ENCODE data around the gene PPP6R2. TPM values are rescaled to one million over a fixed set of nuclear protein-coding genes. Genes with fewer than 3 reads are reported as not detected.

Gene PPP6R2
- total RNA-seq, 2 donors from 2014 or later = 62.1 to 63.7 TPM

DNA sequence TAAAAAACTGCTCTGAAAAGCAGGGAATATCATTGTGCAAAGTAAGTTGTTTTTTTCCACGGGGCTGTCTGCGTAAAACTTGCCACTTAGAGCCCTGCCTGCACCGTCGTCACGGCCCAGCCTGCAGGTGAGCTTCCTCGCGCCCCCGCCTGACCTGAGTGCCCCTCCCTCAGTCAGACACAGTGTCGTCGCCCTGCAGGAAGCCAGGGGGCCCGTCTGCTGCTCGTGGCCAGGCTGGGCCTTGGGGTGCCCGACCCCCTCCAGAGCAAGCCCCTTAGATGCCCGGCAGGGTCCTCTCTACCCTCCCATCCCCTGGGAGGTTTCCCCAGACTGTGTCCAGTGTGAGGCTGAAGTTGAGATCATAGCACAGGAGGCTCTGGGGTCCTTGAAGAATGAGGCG lies 100.1 kb downstream of the PPP6R2 start:
- H3K27me3 Mint-ChIP-seq = no peaks in the 10 kb centered on the region
- no peak overlapping the region for H3K27ac Mint-ChIP-seq
- H3K9me3 ChIP-seq (ENCODE audit: control insufficient read depth, low read length, poor library complexity, severe bottlenecking) = no peaks in the 10 kb centered on the region
- peak; percentile 9 for ATAC-seq
- no peak overlapping the region for H3K4me3 Mint-ChIP-seq
- peaks cover 2% of the 10 kb centered on the region for H3K36me3 Mint-ChIP-seq (ENCODE audit: low read depth)
- H3K4me1 Mint-ChIP-seq = peaks cover 15% of the 10 kb centered on the region
- DNase-seq = no peak

DNA sequence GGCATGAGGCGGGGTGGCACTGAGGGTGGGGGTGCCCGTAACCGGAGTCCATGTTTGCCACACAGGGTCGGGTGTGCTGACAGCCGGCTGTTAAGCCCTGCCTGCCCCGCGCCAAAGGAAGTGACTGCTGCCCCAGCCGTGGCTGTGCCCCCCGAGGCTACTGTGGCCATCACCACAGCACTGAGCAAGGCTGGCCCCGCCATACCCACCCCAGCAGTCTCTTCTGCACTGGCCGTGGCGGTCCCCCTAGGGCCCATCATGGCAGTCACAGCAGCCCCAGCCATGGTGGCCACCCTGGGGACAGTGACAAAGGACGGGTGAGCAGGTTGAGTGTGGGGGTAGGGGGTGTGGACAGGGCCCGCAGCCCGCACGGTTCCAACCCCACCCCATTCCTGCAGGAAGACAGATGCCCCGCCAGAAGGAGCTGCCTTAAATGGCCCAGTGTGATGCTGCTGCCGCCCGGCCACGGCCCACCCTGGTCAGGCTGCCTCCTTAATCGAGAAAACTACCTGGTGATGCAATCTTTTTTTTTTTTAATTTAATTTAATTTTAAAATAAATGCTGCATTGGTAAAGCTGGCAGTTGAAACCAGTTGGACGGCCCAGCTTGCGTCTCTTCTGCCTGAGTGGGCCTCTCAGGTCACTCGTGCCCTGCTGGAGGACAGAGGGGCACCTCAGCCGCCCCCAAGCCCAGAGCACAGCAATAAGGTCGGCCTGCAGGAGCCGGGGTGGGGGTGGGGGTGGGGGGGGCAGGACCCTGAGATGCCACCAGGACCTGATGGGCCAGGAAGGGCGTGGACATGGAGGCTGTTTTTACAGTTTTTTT lies 100.9 kb downstream of the PPP6R2 start:
- peaks cover 6% of the 10 kb centered on the region for H3K36me3 Mint-ChIP-seq (ENCODE audit: low read depth)
- DNase-seq (no peak), ATAC-seq (peak; percentile 7)
- H3K9me3 ChIP-seq (ENCODE audit: control insufficient read depth, low read length, poor library complexity, severe bottlenecking) = no peaks in the 10 kb centered on the region
- no peak overlapping the region for H3K4me3 Mint-ChIP-seq
- H3K4me1 Mint-ChIP-seq = peaks cover 19% of the 10 kb centered on the region
- H3K27ac Mint-ChIP-seq = no peak overlapping the region
- H3K27me3 Mint-ChIP-seq = no peaks in the 10 kb centered on the region

DNA sequence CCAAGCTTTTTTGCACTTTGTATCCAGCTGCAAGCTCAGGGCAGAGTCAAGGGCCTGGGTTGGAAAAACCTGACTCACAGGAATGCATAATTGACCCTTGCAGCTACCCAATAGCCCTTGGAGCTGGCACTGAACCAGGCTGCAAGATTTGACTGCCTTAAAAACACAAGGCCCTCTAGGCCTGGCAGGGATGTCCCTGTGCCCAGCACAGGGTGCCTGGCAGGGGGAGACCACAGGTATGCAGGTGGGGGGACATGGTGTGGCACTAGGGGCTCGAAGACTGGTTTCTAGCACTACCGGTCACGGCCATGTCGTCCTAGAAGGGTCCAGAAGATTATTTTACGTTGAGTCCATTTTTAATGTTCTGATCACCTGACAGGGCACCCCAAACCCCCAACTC lies 101.5 kb downstream of the PPP6R2 start:
- no peak for ATAC-seq
- H3K4me1 Mint-ChIP-seq = peaks cover 22% of the 10 kb centered on the region
- H3K27me3 Mint-ChIP-seq = no peaks in the 10 kb centered on the region
- H3K36me3 Mint-ChIP-seq (ENCODE audit: low read depth) = peaks cover 10% of the 10 kb centered on the region
- H3K27ac Mint-ChIP-seq = peak overlapping the region; percentile 71
- no peak for DNase-seq
- H3K4me3 Mint-ChIP-seq = no peak overlapping the region
- no peaks in the 10 kb centered on the region for H3K9me3 ChIP-seq (ENCODE audit: control insufficient read depth, low read length, poor library complexity, severe bottlenecking)

DNA sequence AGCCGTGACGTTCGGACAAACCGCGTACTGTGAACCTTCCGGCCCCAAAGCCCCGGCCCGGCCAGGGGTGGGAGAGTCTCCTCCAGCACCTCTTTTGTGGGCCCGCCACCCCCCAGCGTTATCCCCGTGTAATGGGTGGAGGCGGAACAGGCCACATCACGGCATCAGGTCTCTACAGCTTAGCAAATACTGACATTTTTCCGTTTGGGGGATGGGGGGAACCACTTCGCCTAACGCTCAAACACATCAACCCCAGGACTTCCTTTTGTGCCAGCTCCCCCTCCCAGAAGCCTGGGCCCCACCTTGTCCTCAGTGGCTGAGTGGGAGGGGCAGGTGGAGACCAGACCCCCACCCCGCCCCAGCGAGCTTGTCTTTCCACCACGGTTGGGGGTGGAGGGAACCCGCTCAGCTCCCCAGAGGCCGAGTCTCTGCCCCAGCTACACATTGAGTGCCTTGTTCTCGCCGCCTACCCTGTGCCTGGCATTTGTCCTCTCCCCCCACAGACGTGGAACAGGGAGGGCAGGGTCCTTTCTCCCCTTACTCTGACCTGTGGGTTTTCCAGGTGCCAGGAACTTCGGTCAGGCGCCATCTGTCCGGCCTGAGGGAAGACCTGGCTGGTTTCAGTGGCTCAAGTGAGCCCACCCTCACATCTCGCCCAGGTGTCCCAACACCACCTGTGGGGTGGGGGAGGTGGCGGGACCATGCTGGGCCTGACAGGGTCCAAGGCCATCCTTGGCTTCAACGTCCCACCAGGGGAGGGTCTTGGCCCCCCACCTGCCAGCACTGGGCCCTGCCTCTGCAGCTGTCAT lies 102.1 kb downstream of the PPP6R2 start:
- H3K27ac Mint-ChIP-seq = peak overlapping the region; percentile 71
- no peaks in the 10 kb centered on the region for H3K27me3 Mint-ChIP-seq
- peak; percentile 27 for ATAC-seq
- DNase-seq = no peak
- H3K4me1 Mint-ChIP-seq = peaks cover 25% of the 10 kb centered on the region
- peak overlapping the region; percentile 25 for H3K4me3 Mint-ChIP-seq
- H3K36me3 Mint-ChIP-seq (ENCODE audit: low read depth) = peaks cover 10% of the 10 kb centered on the region
- H3K9me3 ChIP-seq (ENCODE audit: control insufficient read depth, low read length, poor library complexity, severe bottlenecking) = no peaks in the 10 kb centered on the region

- peaks cover 10% of the 10 kb centered on the region for H3K36me3 Mint-ChIP-seq (ENCODE audit: low read depth)
- peaks cover 27% of the 10 kb centered on the region for H3K4me1 Mint-ChIP-seq
- no peak for DNase-seq
- ATAC-seq = no peak
- peak overlapping the region; percentile 71 for H3K27ac Mint-ChIP-seq
- no peaks in the 10 kb centered on the region for H3K27me3 Mint-ChIP-seq
- H3K9me3 ChIP-seq (ENCODE audit: control insufficient read depth, low read length, poor library complexity, severe bottlenecking) = no peaks in the 10 kb centered on the region
- H3K4me3 Mint-ChIP-seq = no peak overlapping the region
Measured at GRCh38 chr22:50445880-50446707, 103.0 kb downstream of the PPP6R2 start.

DNA sequence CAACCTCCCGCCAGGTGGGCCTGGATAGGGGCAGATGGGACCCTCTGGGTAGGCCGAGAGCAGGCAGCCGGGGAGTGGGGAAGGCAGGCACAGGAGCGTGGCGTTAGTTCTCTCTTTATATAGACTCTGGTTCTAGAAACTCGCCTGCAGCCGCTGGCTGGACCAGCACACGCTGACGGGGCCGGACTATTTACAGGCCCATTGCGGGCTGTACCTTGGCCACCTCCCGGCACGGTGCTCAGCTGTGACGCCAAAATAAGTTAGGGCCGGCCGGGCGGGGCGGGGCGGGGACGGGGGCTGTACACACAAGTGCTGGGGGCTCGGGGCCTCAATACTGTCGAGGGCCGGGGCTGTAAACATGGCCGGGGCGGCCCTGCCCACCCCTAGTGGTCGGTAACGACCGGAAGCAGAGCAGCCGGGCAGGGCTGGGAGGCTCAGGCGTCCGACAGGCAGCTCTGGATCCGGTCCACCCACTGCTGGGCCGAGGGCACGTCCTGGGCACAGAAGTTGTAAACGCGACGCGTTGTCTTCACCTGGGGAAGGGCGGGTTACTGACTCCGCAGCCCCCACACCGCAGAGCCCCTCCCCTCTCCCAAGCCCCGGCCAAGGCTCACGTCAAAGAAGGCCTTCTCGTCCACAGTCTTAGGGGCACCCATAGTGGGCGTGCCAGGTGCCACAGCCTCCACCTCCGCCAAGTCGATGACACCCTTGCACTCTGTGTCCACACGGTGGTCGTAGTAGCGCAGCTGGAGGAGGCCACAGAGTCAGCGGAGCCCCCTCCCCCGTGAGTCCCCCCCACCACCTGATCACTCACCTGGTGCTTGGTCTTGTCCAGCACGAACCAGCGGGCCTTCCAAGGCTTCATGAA lies 103.8 kb downstream of the PPP6R2 start:
- no peak for DNase-seq
- H3K4me3 Mint-ChIP-seq = no peak overlapping the region
- no peak overlapping the region for H3K27ac Mint-ChIP-seq

DNA sequence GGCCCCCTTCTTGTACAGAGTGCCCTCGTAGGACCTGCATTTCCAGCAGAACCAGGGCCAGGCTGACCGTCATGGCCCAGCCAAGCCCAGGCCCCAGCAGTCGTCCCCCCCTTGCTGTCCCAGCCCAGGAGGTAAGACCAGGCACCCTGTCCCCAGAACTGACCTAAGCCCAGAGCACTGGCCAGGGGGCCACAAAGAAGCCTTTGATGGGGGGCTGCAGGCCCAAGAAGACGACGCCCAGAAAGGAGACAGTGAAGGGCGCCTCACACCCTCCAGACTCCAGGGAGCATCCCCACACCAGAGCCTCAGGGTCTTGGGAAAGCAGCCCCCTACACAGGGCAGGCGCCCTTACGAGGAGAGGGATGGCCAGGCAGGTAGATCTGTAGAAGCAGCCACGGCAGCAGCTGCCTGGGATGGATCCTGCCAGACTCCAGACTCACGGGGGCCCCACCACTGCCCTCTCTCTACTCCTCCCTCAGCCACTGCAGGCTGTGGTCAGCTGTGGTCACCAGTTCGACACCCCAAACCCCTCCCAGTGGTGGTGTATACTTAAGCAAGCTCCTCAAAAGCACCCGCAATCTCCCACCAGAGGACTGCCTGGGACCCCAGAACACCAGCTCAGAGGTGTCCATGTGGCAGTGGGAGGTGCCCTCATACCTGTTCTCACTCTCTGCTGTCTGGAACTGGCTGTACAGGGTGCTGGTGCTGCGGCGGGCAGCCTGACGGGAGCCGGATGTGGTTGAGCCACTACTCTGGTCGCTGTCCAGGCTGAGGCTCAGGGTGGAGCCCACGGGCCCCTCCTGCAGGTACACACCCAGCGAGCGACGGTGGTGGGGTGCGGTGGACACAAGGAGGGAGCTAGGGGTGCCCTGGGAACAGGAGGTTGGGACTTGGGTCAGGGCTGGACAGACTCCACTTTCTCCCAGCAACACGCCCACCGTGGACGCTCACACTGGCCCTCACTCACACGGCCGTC lies 104.7 kb downstream of the PPP6R2 start:
- DNase-seq (no peak), ATAC-seq (no peak)
- H3K27me3 Mint-ChIP-seq = no peaks in the 10 kb centered on the region
- peak overlapping the region; percentile 92 for H3K27ac Mint-ChIP-seq
- no peaks in the 10 kb centered on the region for H3K9me3 ChIP-seq (ENCODE audit: control insufficient read depth, low read length, poor library complexity, severe bottlenecking)
- H3K4me3 Mint-ChIP-seq = peak overlapping the region; percentile 33
- H3K4me1 Mint-ChIP-seq = peaks cover 30% of the 10 kb centered on the region
- H3K36me3 Mint-ChIP-seq (ENCODE audit: low read depth) = peaks cover 10% of the 10 kb centered on the region

More for the DNA sequence above, 103.8 kb downstream of the PPP6R2 start:
- peaks cover 10% of the 10 kb centered on the region for H3K36me3 Mint-ChIP-seq (ENCODE audit: low read depth)
- ATAC-seq = no peak
- H3K9me3 ChIP-seq (ENCODE audit: control insufficient read depth, low read length, poor library complexity, severe bottlenecking) = no peaks in the 10 kb centered on the region
- H3K4me1 Mint-ChIP-seq = peaks cover 30% of the 10 kb centered on the region
- no peaks in the 10 kb centered on the region for H3K27me3 Mint-ChIP-seq

GRCh38 chr22:50452649-50453048 lies 109.5 kb downstream of the PPP6R2 start:
- Mint-ChIP-seq H3K4me1 (peaks cover 24% of the 10 kb centered on the region), H3K27ac (peak overlapping the region; percentile 88), H3K27me3 (no peaks in the 10 kb centered on the region), H3K4me3 (no peak overlapping the region), H3K36me3 (ENCODE audit: low read depth) (peaks cover 12% of the 10 kb centered on the region)
- no peak for DNase-seq
- ATAC-seq = no peak
- no peaks in the 10 kb centered on the region for H3K9me3 ChIP-seq (ENCODE audit: control insufficient read depth, low read length, poor library complexity, severe bottlenecking)

GRCh38 chr22:50454556-50455075 lies 111.5 kb downstream of the PPP6R2 start:
- H3K36me3 Mint-ChIP-seq (ENCODE audit: low read depth) = peaks cover 3% of the 10 kb centered on the region
- no peaks in the 10 kb centered on the region for H3K9me3 ChIP-seq (ENCODE audit: control insufficient read depth, low read length, poor library complexity, severe bottlenecking)
- ATAC-seq (no peak), DNase-seq (no peak)
- no peak overlapping the region for H3K4me3 Mint-ChIP-seq
- no peaks in the 10 kb centered on the region for H3K27me3 Mint-ChIP-seq
- H3K4me1 Mint-ChIP-seq = peaks cover 18% of the 10 kb centered on the region
- H3K27ac Mint-ChIP-seq = peak overlapping the region; percentile 49

DNA sequence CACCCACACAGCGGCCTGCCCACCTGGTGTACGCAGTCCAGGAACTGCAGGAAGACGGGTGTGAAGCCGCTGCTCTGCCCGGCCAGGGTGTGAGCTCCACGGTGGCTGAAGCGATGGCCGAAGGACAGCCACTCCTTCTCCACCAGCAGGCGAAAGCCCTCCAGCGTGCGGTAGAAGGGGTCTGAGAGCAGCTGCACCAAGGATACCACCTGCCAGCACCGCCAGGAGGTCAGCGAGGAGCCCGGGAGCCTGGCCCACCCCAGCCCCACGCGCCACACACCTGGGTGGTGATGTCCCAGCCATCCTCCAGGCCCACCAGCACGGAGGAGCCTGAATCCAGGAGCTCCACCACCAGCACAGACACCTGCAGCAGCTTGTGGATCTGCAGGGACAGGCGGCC lies 112.1 kb downstream of the PPP6R2 start:
- H3K27ac Mint-ChIP-seq = peak overlapping the region; percentile 49

DNA sequence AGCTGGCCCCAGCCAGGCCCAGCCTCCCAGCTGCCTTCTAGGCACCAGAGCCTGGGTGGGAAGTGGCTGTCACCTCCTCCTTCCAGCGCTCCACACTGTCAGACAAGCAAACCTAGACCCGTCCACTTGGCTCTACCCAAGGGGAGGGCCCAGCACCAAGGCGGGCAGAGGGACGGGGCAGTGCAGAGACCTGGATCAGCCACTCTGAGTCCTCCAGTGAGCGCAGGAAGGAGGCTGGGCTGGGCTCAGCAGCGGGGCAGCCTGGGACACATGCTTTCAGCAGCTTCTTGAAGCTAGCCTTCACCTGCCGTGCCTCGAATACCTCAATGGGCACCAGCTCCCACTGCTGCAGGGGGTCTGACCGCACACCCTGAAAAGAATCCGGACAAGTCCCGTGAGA lies 112.9 kb downstream of the PPP6R2 start:
- H3K4me1 Mint-ChIP-seq = peaks cover 13% of the 10 kb centered on the region
- ATAC-seq = no peak

More for the DNA sequence above, 112.1 kb downstream of the PPP6R2 start:
- peaks cover 2% of the 10 kb centered on the region for H3K36me3 Mint-ChIP-seq (ENCODE audit: low read depth)
- DNase-seq = no peak
- ATAC-seq = no peak
- H3K27me3 Mint-ChIP-seq = no peaks in the 10 kb centered on the region
- no peaks in the 10 kb centered on the region for H3K9me3 ChIP-seq (ENCODE audit: control insufficient read depth, low read length, poor library complexity, severe bottlenecking)
- H3K4me1 Mint-ChIP-seq = peaks cover 16% of the 10 kb centered on the region
- H3K4me3 Mint-ChIP-seq = no peak overlapping the region

More for the DNA sequence above, 112.9 kb downstream of the PPP6R2 start:
- H3K27me3 Mint-ChIP-seq = no peaks in the 10 kb centered on the region
- H3K4me3 Mint-ChIP-seq = peak overlapping the region; percentile 25
- no peak for DNase-seq
- no peaks in the 10 kb centered on the region for H3K9me3 ChIP-seq (ENCODE audit: control insufficient read depth, low read length, poor library complexity, severe bottlenecking)
- H3K27ac Mint-ChIP-seq = no peak overlapping the region
- peaks cover 4% of the 10 kb centered on the region for H3K36me3 Mint-ChIP-seq (ENCODE audit: low read depth)

Measured in T-helper 17 cell (primary cell).